ENCODE measurements around the gene AKAP9. TPM values are rescaled to one million over a fixed set of nuclear protein-coding genes. Genes with fewer than 3 reads are reported as not detected.

The AKAP9 gene
- total and polyA plus RNA-seq, 9 of the 15 experiments (the other 6 are each of a cell fraction or from before 2014, with no cell fraction given): 25.5 to 80.9 (median 46.3) TPM

GRCh38 chr7:92028686-92029085 lies 88.0 kb downstream of the AKAP9 start:
- in situ Hi-C loops (cut with MboI): no loop called here
- Histone ChIP-seq H4K20me1 (replicated peaks; ENCODE audit: control insufficient read depth, insufficient read depth, low read length) (no peaks in the 10 kb centered on the region), H3K79me2 (ENCODE audit: control insufficient read depth, insufficient read depth, low read length) (no peaks in the 10 kb centered on the region), H2AFZ (ENCODE audit: low read depth, low read length) (no peak overlapping the region), H3K4me2 (ENCODE audit: insufficient read depth, low read length) (no peak overlapping the region), H3K9me1 (ENCODE audit: control insufficient read depth, insufficient read depth, low read length) (no peaks in the 10 kb centered on the region), H3K4me3 (no peak overlapping the region), H3K4me1 (replicated peaks in 1 of 2; ENCODE audit: control insufficient read depth in 2 of 2, insufficient read depth in 2 of 2, low read length in 2 of 2) (no peaks in the 10 kb centered on the region), H3K9ac (ENCODE audit: insufficient read depth in 1 of 2, low read depth in 2 of 2, low read length in 2 of 2) (no peak overlapping the region), H3K27me3 (ENCODE audit: control insufficient read depth in 2 of 2, insufficient read depth in 2 of 2, low read length in 2 of 2) (no peaks in the 10 kb centered on the region), H3K27ac (ENCODE audit: extremely low read depth, low read depth, low read length) (no peak overlapping the region), H3K36me3 (ENCODE audit: control insufficient read depth, insufficient read depth, low read length) (peaks cover 42% of the 10 kb centered on the region), H3K9me3 (replicated peaks; ENCODE audit: control insufficient read depth, insufficient read depth, low read depth, low read length) (no peaks in the 10 kb centered on the region)
- intact Hi-C loops (cut with micrococcal nuclease): no loop called here
- FAIRE-seq: no peak
- ATAC-seq: no peak
- ChIA-PET POLR2A (no interaction called here), CTCF (ENCODE audit: low intra/inter-chr PET ratio) (interaction anchor here (0.6 kb wide), 1 partner anchor 144 kb away, joined by 3 read pairs; no protein-coding TSS in a partner anchor)
- BruUV-seq (replicated peaks): no TSS peak
- TF ChIP-seq ZBTB43 (CRISPR knock-in tag; IDR thresholded peaks at IDR 0.05) (no peak), RBM15 (IDR thresholded peaks at IDR 0.05; ENCODE audit: insufficient read depth, low read length) (no peak), NKRF (IDR thresholded peaks at IDR 0.05; ENCODE audit: borderline replicate concordance) (no peak), ZNF318 (IDR thresholded peaks at IDR 0.05; ENCODE audit: borderline replicate concordance in 1 of 2, low read depth in 1 of 2) (no peak)
- no peak for DNase-seq (ENCODE audit: extremely low read depth in 1 of 4, low spot score in 3 of 4)
- WGBS (ENCODE audit: insufficient coverage, low coverage, missing lambda C conversion rate): 97% methylated on average over 1 of the region's 1 CpG
